Measurements from ENCODE around the gene PHAF1. TPM values are rescaled to one million over a fixed set of nuclear protein-coding genes. Genes with fewer than 3 reads are reported as not detected.
A peak's percentile ranks its signal among the peaks of the same experiment; 100 is the strongest.

Gene PHAF1
- total RNA-seq, 4 donors from 2014 or later: 11.4 to 18.9 (median 17.5) TPM

DNA sequence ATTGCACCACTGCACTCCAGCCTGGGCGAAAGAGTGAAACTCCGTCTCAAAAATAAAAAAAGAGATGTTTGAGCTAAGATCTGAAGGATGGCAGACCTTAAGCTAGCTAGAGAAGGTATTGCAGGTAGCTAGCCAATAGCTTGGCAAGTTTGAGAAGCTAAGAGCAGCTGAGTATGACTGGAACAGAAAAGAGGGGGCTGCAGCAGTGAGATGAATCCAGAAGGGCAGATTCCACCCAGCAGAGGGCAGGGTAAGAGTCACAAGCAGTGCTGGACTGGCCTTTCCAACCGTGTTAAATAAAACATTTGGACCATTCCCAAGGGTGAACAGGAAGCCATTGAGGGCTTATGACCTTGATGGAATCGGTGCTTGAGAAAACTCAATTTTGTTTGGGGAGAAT is 5.7 kb upstream of the PHAF1 start:
- H3K4me1 ChIP-seq: peaks cover 10 to 24% of the 10 kb centered on the region in 2 donors
- 47 to 49% methylated on average over 4 of the region's 4 CpGs for WGBS, 2 donors
- H3K27ac ChIP-seq: peak overlapping the region in 1 of 3 donors; percentile 35
- DNase-seq: peak; percentile 70 to 74
- no peaks in the 10 kb centered on the region for H3K36me3 ChIP-seq
- TF ChIP-seq CTCF (IDR thresholded peaks at IDR 0.05) (peak in 4 of 6 experiments; percentile 20 to 63 (median 50)), POLR2A (IDR thresholded peaks at IDR 0.05) (no peak)
- intact Hi-C loops (cut with DNase I): loop anchor here (10.0 kb wide), 1 partner anchor 51 kb away; the partner anchor contains the start of genes B3GNT9, FBXL8 and TRADD
- no peaks in the 10 kb centered on the region for H3K9me3 ChIP-seq
- H3K4me3 ChIP-seq (replicated peaks in 1 of 3): no peak overlapping the region
- H3K27me3 ChIP-seq: no peaks in the 10 kb centered on the region

GRCh38 chr16:67104845-67105244 is 4.9 kb upstream of the PHAF1 start:
- WGBS, 2 donors: 79 to 82% methylated on average over 6 of the region's 6 CpGs
- Histone ChIP-seq H3K36me3 (no peaks in the 10 kb centered on the region), H3K27ac (peak overlapping the region in 2 of 3 donors; percentile 35 to 46), H3K4me1 (peaks cover 13 to 27% of the 10 kb centered on the region in 2 donors), H3K27me3 (no peaks in the 10 kb centered on the region), H3K4me3 (replicated peaks in 1 of 3) (no peak overlapping the region), H3K9me3 (no peaks in the 10 kb centered on the region)
- intact Hi-C loops (cut with DNase I): loop anchor here (10.0 kb wide), 1 partner anchor 50 kb away; the partner anchor contains the start of genes B3GNT9, FBXL8 and TRADD
- DNase-seq: peak; percentile 59 to 65
- TF ChIP-seq CTCF (IDR thresholded peaks at IDR 0.05): no peak
- TF ChIP-seq POLR2A (IDR thresholded peaks at IDR 0.05): no peak

GRCh38 chr16:67105246-67105645 is 4.5 kb upstream of the PHAF1 start:
- Histone ChIP-seq H3K27me3 (no peaks in the 10 kb centered on the region), H3K4me1 (peaks cover 14 to 27% of the 10 kb centered on the region in 2 donors), H3K27ac (peak overlapping the region in 2 of 3 donors; percentile 11 to 46), H3K9me3 (no peaks in the 10 kb centered on the region), H3K36me3 (no peaks in the 10 kb centered on the region), H3K4me3 (replicated peaks in 1 of 3) (no peak overlapping the region)
- intact Hi-C loops (cut with DNase I): loop anchor here (10.0 kb wide), 1 partner anchor 50 kb away; the partner anchor contains the start of genes B3GNT9, FBXL8 and TRADD
- DNase-seq: no peak
- 76 to 77% methylated on average over 2 of the region's 2 CpGs for WGBS, 2 donors
- TF ChIP-seq POLR2A (IDR thresholded peaks at IDR 0.05): no peak
- no peak for TF ChIP-seq CTCF (IDR thresholded peaks at IDR 0.05)

DNA sequence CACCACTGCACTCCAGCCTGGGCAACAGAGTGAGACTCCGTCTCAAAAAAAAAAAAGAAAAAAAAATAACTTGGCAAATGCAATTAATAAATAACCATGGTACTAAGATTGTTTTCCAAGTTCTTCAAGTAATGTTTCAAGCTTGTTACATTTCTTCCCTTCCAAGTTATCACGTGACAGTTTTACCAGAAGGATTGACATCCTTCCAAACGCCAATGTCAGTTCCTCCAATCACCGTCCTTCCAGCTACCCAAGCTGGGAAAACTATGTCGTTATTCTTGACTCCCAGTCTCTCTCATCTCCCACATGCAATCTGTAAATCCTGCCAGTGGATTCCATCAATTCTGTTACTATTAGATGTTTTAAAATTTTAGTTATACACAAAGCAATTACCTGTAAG is 3.9 kb upstream of the PHAF1 start:
- Histone ChIP-seq H3K4me1 (peaks cover 21 to 34% of the 10 kb centered on the region in 2 donors), H3K27ac (no peak overlapping the region), H3K36me3 (no peaks in the 10 kb centered on the region), H3K27me3 (no peaks in the 10 kb centered on the region), H3K9me3 (no peaks in the 10 kb centered on the region), H3K4me3 (replicated peaks in 1 of 3) (no peak overlapping the region)
- TF ChIP-seq POLR2A (IDR thresholded peaks at IDR 0.05) (no peak), CTCF (IDR thresholded peaks at IDR 0.05) (no peak)
- no peak for DNase-seq
- WGBS, 2 donors: 65 to 67% methylated on average over 5 of the region's 5 CpGs
- intact Hi-C loops (cut with DNase I): loop anchor here (10.0 kb wide), 1 partner anchor 49 kb away; the partner anchor contains the start of genes B3GNT9, FBXL8 and TRADD

DNA sequence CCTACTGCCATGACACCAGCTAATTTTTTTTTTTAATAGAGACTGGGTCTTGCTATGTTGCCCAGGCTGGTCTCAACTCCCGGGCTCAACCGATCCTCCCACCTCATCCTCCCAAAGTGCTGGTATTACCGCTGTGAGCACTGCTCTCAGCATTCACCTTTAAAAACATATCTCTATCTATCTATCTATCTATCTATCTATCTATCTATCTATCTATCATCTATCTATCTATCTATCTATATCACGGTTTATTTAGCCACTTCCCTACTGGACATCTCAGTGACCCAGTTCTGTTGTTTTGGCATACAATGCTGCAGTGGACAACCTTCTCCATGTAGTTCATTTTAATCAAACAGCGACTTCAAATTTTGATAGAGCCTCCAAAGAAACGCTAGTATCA is 1.3 kb upstream of the PHAF1 start:
- no peaks in the 10 kb centered on the region for H3K36me3 ChIP-seq
- TF ChIP-seq CTCF (IDR thresholded peaks at IDR 0.05): no peak
- TF ChIP-seq POLR2A (IDR thresholded peaks at IDR 0.05): no peak
- H3K27ac ChIP-seq: no peak overlapping the region
- H3K4me1 ChIP-seq: peaks cover 27 to 42% of the 10 kb centered on the region in 2 donors
- H3K9me3 ChIP-seq: no peaks in the 10 kb centered on the region
- intact Hi-C loops (cut with DNase I): loop anchor here (10.0 kb wide), 1 partner anchor 46 kb away; the partner anchor contains the start of genes B3GNT9, FBXL8 and TRADD
- 96 to 97% methylated on average over 6 of the region's 6 CpGs for WGBS, 2 donors
- no peaks in the 10 kb centered on the region for H3K27me3 ChIP-seq
- no peak overlapping the region for H3K4me3 ChIP-seq (replicated peaks in 1 of 3)
- DNase-seq: no peak

Measured in thyroid gland (tissue), 4 donors.